Thyroid gland (tissue), 4 donors: ENCODE results near the gene EGLN2. TPM values are rescaled to one million over a fixed set of nuclear protein-coding genes. Genes with fewer than 3 reads are reported as not detected.
A peak's percentile ranks its signal among the peaks of the same experiment; 100 is the strongest.

Source experiments
- DNase-seq, 2 donors: peaks; one replicate each; pipeline ENCODE4 v3.0.0-alpha.2; 2019
- H3K27ac ChIP-seq, 3 donors: fragments of 200-600 bp; sonication (generic); 1 replicate in 2 of 3; 2 replicates in 1 of 3; pipeline ENCODE4 v1.5.1; 2016 to 2019; ENCODE audit warnings: mild to moderate bottlenecking in 1 of 3, moderate library complexity in 1 of 3
- H3K27me3 ChIP-seq: fragments of 200-600 bp; sonication (generic); one replicate; pipeline ENCODE4 v1.5.1; 2019
- H3K36me3 ChIP-seq, 2 donors: fragments of 200-600 bp; sonication (generic); one replicate each; pipeline ENCODE4 v1.5.1; 2016 to 2019
- H3K4me1 ChIP-seq, 2 donors: fragments of 200-600 bp; sonication (generic); one replicate each; pipeline ENCODE4 v1.5.1; 2017 to 2019
- H3K4me3 ChIP-seq, 3 donors: fragments of 200-600 bp; sonication (generic); replicated peaks in 1 of 3; 1 replicate in 2 of 3; 2 replicates in 1 of 3; pipeline ENCODE4 v1.5.1; 2016; ENCODE audit warnings: mild to moderate bottlenecking in 1 of 3
- H3K9me3 ChIP-seq: fragments of 200-600 bp; sonication (generic); one replicate; pipeline ENCODE4 v1.5.1; 2017
- POLR2A ChIP-seq, 2 donors: fragments of 450-650 bp; IDR thresholded peaks; one replicate each; pipeline ENCODE4 v1.6.1; 2017; ENCODE audit warnings: antibody characterized with exemption in 2 of 2, mild to moderate bottlenecking in 2 of 2, moderate library complexity in 1 of 2
- WGBS, 2 donors: methylation state at CpG; one replicate each; pipeline ENCODE4 v1.1.5; 2017; 5-methylcytosine and 5-hydroxymethylcytosine counted together
- intact Hi-C: fragments of 100-400 bp; cut with DNase I; formaldehyde crosslinking; loops from one replicate; pipeline ENCODE4 v1.15.1; 2023
- total RNA-seq, 4 donors: library from RNA; depleted of rRNA; stranded (reverse); fragments of >200 nt; gene quantifications; one replicate each; pipeline ENCODE4 v1.2.3, GENCODE V29; 2016
- TF ChIP-seq, protein P1 (sequence below), 6 experiments: fragments of 200-600 bp in 3 of 6; fragments of 450-650 bp in 3 of 6; sonication (generic) in 3 of 6; IDR thresholded peaks; one replicate each; pipeline ENCODE4 v1.5.1; 2016 to 2019; ENCODE audit warnings: antibody characterized with exemption in 6 of 6, mild to moderate bottlenecking in 2 of 6, inconsistent platforms in 1 of 6, moderate library complexity in 1 of 6

Gene EGLN2
- total RNA-seq, 4 donors from 2014 or later, result 94.2 to 120 (median 105) TPM

DNA sequence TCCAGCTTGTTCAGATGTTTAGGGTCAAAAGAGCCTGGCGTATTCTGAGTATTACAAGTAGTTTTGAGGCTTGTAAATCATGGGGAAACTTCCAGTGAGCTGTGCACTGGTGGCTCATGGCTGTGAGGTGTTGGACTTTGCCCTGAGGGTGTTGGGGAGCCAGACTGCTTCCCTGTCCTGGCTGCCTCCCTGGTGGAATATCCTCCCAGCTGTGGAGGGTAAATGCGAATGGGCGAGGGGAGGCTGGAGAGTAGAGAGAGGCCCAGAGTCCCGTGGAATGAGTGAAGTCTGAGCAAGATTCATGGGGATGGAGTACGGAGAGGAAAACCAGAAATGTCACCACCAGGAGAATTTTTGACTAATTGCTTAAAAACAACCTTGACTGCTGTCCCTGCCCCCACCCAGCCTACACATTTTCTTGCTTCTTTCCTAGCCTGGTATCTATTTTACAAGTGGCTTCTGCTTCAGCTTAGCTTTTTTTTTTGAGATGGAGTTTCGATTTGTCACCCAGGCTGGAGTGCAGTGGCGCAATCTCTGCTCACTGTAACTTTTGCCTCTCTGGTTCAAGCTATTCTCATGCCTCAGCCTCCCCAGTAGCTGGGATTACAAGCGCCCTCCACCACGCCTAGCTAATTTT, 44.3 kb upstream of the EGLN2 start:
- peaks cover 22% of the 10 kb centered on the region in 2 donors for H3K36me3 ChIP-seq

DNA sequence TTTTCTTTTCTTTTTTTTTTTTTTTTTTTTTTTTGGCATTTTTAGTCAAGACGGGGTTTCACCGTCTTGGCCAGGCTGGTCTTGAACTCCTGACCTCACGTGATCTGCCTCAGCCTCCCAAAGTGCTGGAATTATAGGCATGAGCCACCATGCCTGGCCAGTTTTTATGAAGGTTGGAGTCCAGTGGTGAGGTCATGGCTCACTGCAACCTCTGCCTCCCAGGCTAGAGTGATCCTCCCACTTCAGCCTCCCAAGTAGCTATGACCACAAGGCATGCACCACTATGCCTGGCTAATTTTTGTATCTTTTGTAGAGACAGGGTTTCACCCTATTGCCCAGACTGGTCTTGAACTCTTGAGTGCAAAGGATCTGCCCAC, 43.8 kb upstream of the EGLN2 start:
- Histone ChIP-seq H3K27me3 (no peaks in the 10 kb centered on the region), H3K4me3 (no peak overlapping the region), H3K4me1 (peaks cover 28 to 36% of the 10 kb centered on the region in 2 donors), H3K9me3 (no peaks in the 10 kb centered on the region), H3K27ac (no peak overlapping the region), H3K36me3 (peaks cover 27% of the 10 kb centered on the region in 2 donors)
- DNase-seq, result no peak
- intact Hi-C loops, result no loop called here
- TF ChIP-seq, protein P1, sequence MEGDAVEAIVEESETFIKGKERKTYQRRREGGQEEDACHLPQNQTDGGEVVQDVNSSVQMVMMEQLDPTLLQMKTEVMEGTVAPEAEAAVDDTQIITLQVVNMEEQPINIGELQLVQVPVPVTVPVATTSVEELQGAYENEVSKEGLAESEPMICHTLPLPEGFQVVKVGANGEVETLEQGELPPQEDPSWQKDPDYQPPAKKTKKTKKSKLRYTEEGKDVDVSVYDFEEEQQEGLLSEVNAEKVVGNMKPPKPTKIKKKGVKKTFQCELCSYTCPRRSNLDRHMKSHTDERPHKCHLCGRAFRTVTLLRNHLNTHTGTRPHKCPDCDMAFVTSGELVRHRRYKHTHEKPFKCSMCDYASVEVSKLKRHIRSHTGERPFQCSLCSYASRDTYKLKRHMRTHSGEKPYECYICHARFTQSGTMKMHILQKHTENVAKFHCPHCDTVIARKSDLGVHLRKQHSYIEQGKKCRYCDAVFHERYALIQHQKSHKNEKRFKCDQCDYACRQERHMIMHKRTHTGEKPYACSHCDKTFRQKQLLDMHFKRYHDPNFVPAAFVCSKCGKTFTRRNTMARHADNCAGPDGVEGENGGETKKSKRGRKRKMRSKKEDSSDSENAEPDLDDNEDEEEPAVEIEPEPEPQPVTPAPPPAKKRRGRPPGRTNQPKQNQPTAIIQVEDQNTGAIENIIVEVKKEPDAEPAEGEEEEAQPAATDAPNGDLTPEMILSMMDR (IDR thresholded peaks at IDR 0.05), result no peak
- no peak for TF ChIP-seq POLR2A (IDR thresholded peaks at IDR 0.05)
- WGBS, 2 donors, result 96 to 97% methylated on average over 3 of the region's 3 CpGs

More for the DNA sequence above, 44.3 kb upstream of the EGLN2 start:
- Histone ChIP-seq H3K27ac (peak overlapping the region; percentile 43 to 47 (median 44)), H3K9me3 (no peaks in the 10 kb centered on the region), H3K4me1 (peaks cover 30 to 38% of the 10 kb centered on the region in 2 donors), H3K27me3 (no peaks in the 10 kb centered on the region), H3K4me3 (no peak overlapping the region)
- no peak for TF ChIP-seq POLR2A (IDR thresholded peaks at IDR 0.05)
- TF ChIP-seq, protein P1 (IDR thresholded peaks at IDR 0.05), result no peak
- intact Hi-C loops, result loop anchor here (5.0 kb wide), 1 partner anchor 48 kb away; no protein-coding TSS in a partner anchor
- whole genome bisulfite sequencing, 2 donors, result 78 to 84% methylated on average over 9 of the region's 9 CpGs
- no peak for DNase-seq

DNA sequence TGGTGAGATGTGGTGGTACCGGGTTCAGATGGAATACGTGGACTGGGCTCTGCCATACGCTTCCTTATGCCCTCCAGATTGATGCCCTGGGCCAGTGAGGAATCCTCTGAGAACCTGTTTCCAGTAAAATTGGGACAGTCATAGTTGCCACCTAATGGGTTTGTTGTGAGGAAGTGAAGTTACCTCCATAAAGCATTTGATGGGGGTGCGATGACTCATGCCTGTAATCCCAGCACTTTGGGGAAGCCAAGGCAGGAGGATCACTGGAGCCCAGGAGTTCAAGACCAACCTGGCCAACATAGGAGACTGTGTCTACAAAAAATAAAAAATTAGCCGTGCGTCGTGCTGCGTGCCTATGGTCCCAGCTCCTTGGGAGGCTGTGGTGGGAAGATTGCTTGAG, 43.2 kb upstream of the EGLN2 start:
- no peak overlapping the region for H3K27ac ChIP-seq

DNA sequence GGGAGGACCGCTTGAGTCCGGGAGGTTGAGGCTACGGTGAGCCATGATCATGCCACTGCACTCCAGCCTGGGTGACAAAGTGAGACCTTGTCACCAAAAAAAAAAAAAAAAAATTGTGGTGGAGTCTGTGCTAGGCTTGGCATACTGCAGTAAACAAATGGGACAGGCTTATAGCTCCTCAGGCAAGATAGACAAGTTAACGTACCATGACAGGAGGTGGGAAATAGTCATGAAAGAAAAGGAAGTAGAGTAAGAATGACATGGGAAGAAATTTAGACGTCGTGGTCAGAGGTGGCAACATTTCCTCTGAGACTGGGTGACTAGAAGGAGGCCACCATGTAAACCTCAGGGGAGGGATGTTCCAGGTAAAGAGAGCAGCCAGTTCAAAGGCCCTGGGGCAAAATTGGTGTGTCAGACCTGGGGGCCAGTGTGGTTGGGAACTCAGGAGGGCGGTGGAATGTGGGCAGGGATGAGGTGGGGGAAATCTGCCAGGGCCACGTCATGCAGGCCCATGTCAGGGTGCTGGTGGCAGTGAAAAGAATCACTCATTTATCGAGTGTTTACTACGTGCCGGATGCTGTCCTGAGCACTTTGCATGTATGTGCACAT, 42.4 kb upstream of the EGLN2 start:
- intact Hi-C loops, result no loop called here
- Histone ChIP-seq H3K27me3 (no peaks in the 10 kb centered on the region), H3K36me3 (peaks cover 38 to 40% of the 10 kb centered on the region in 2 donors), H3K4me3 (no peak overlapping the region), H3K4me1 (peaks cover 25 to 36% of the 10 kb centered on the region in 2 donors), H3K9me3 (no peaks in the 10 kb centered on the region), H3K27ac (no peak overlapping the region)
- DNase-seq, result no peak
- 74 to 75% methylated on average over 10 to 11 of the region's 11 CpGs for WGBS, 2 donors
- no peak for TF ChIP-seq POLR2A (IDR thresholded peaks at IDR 0.05)
- TF ChIP-seq, protein P1 (IDR thresholded peaks at IDR 0.05), result no peak

More for the DNA sequence above, 43.2 kb upstream of the EGLN2 start:
- Histone ChIP-seq H3K9me3 (no peaks in the 10 kb centered on the region), H3K4me3 (no peak overlapping the region), H3K4me1 (peaks cover 28 to 36% of the 10 kb centered on the region in 2 donors), H3K36me3 (peaks cover 32% of the 10 kb centered on the region in 2 donors), H3K27me3 (no peaks in the 10 kb centered on the region)
- TF ChIP-seq, protein P1 (IDR thresholded peaks at IDR 0.05), result no peak
- no peak for TF ChIP-seq POLR2A (IDR thresholded peaks at IDR 0.05)
- 97 to 98% methylated on average over 5 to 8 of the region's 8 CpGs for WGBS, 2 donors
- DNase-seq, result no peak
- intact Hi-C loops, result no loop called here

DNA sequence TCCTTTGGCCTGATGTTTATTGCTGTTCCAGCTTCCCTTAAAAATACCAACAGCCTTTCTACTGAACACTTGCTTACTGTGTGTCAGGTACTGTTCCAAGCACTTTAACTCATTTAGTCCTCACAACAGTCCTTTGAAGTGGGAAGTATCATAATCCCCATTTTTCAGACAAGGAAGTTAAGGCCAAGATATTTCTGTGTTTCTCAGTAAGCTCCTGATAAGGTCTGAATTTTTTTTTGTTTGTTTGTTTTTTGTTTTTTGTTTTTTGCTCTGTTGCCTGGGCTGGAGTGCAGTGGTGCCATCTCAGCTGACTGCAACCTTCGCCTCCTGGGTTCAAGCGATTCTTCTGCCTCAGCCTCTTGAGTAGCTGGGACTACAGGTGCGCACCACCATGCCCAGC, 40.5 kb upstream of the EGLN2 start:
- Histone ChIP-seq H3K4me1 (peaks cover 12 to 21% of the 10 kb centered on the region in 2 donors), H3K27me3 (no peaks in the 10 kb centered on the region), H3K4me3 (no peak overlapping the region), H3K9me3 (no peaks in the 10 kb centered on the region), H3K27ac (no peak overlapping the region), H3K36me3 (peaks cover 57 to 59% of the 10 kb centered on the region in 2 donors)
- intact Hi-C loops, result no loop called here
- 96 to 97% methylated on average over 3 of the region's 3 CpGs for WGBS, 2 donors
- no peak for TF ChIP-seq POLR2A (IDR thresholded peaks at IDR 0.05)
- TF ChIP-seq, protein P1 (IDR thresholded peaks at IDR 0.05), result no peak
- DNase-seq, result no peak
